Daoy (cell line): ENCODE measurements around the gene MMS19. TPM values are rescaled to one million over a fixed set of nuclear protein-coding genes. Genes with fewer than 3 reads are reported as not detected.
"Not testable (repeated sequence)": the region's sequence is repeated elsewhere in the genome, so short reads cannot be mapped to it uniquely, and the experiment has no call there.

Experiments
- DNase-seq: peaks from one replicate; pipeline ENCODE4 v3.0.0-alpha.2; 2015; ENCODE audit warnings: low read depth
- total RNA-seq: library from RNA; depleted of rRNA; stranded (reverse); fragments of >200 nt; shearing (Covaris generic); gene quantifications from 2 replicates; pipeline ENCODE4 v1.2.3, GENCODE V29; 2014

Gene MMS19
- total RNA-seq, 1 experiment from 2014 or later = 70.5 TPM

DNA sequence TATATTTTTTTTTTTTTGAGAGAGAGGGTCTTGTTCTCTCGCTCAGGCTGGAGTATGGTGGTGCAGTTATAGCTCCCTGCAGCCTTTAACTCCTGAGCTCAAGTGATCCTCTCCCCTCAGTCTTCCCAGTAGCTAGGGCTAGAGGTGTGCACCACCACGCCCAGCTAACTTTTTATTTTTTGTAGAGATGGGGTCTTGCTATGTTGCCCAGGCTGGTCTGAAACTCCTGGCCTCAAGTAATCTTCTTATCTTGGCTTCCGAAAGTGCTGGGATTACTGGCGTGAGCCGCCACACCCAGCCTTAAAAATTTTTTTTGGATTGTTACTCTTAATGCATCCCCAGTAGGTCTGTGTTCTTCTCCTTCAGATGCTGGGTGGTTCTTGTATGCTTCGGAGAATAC is 4.7 kb upstream of the MMS19 start:
- DNase-seq = no peak

DNA sequence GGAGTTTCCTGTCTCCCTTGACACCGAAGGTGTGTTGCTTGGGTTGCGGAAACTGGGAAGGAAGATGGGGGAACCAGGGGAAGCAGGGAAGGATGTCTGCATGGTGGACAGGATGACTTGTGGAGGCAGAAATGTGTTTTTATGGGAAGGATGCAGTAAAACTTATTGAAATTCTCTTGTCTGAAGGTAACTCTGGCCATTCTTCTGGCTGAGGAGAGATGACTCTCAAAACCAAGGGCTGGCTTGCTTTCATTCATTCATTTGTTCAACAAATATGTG is 2.0 kb upstream of the MMS19 start:
- DNase-seq = no peak

DNA sequence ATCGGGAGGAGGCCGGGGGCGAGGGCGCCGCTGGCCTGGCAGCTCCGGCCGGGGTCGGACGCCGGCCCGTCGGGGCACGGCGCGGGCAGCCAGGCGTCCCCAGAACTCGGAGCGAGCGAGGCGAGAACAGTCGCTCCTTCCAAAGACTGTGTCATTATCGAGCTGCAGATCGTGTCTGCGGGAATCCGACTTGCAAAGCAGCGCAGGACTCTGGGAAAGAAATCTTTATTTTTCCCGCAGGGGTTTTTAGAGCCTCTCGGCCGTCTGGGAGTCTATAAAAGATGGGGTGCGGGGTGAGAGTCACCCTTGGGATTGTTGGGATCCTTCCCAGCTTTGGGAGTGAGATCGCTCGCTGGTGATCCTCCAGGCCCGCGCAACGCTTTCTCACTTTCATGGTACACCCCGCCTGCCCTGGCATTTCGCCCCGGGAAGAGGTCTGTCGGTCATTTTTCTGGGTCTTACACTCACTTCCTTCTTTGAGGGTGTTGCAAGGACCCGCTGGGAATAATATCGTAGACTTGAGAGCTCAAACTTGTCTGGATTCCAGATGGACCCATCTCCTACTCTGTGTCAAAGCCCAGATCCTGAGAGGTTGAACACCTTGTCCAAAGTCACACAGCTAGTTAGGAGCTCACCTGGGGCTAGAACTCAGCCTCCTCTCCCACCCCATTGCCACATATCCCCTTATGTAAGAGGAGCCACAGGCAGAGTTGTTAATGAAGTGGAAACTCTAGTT is 1.5 kb upstream of the MMS19 start:
- DNase-seq = peak; percentile 41

DNA sequence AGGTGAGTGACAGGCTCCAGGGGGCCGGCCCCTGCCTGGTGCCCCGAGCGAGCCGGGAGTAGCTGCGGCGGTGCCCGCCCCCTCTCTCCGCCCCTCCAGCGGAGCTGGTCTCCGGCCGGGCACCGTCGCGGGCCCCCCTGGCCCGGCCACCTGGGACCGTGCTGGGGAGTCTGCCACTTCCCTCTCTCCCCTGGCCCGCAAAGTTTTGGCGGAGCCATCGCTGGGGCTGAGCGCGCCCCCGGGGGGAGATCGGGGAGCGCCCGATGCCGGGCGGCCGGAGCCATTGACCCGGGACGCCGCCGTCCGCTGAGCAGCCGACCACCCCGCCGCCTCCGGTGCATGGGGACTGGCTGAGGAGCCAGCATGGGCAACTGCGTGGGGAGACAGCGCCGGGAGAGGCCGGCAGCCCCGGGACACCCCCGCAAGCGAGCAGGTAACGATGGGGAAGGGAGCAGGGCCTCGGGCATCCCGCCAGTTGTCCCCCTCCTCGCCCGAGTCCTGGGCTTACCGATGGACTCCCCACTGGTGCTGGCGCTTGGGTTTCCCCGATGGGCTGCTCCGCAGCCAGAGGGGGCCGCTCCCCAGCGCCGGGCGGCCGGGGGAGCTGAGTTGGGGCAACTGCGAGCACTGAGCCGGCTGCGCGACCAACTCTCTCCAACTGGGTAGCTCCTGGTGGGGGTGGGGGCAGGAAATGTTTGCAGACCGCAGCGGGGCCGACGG is 779 bp upstream of the MMS19 start, which contains the start of gene UBTD1:
Gene UBTD1, plus strand, starts transcription at position 84 of the 720 bp plus-strand sequence. Its CDS starts 280 bp downstream, at position 364.
- peak; percentile 57 for DNase-seq

DNA sequence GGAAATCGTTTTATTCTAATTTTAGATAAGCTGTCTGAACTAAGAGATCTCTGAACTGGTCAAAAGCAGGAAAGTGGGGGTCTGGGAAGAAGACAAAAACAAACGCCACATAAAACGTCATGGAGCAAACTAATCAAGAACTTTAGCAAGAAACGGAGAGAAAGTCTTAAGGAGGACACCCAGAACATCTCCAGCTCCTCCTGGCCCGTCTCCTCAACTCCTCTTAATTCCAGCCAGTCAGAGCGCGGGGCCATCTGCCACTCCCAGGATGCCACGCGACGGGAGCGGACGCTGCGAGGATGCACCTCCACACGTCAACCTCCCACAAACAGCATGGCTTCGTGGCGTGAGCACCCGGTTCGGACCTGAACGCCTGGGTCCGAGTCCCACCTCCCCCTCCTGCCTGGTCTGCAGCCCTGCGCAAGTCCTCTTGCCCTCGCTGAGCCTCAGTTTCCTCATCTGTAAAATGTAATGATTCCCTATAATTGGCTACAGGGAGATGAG is 598 bp downstream of the MMS19 start:
- peak; percentile 80 for DNase-seq

DNA sequence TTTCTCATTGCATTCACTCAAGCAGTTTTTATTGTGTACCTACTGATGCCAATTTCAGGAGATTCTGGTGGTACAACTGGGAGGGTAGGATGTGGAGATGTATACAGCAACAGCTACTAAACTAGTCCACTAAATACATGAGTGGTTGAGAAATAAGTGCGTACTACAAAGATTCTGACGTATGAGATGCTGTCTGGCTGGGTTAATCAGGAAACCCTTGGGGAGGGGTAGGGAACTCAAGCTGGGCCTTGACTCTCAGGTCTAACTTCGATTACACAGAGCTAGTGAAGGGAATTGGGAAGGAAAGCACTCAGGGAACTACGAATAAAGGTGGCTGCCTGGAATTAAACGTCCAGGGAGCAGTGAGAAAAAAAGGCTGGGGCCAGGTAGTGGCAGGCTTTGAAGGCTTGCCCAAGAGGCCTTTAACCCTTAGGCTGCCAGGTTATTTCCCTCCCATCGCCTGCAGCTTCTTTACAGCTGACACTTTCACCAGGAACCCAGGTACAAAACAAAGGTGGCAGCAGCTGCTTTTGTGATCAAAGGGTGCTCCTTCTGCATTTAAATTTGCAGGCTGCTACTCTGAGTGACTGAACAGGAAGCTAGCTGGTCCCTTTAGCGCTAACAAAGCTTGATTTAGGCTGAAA is 3.2 kb downstream of the MMS19 start:
- DNase-seq = no peak

DNA sequence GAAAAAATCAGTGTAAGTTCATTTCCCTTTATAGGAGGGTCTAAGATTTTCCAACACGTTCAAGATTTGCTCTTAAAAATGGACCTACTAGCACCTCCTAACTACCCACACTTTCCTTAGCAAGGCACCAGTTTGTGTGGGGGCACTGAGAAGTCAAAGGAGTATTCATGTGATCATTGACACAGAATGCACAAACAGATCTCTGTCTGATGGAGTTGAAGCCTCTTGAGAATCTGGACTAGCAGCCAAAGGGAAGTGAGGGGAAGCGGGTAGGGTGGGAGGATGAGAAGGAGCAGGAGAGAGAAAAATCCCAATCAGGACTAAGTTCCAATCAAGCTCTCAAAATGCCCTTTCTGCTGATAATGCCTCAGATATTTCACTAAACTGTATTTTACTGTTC is 4.1 kb downstream of the MMS19 start:
- no peak for DNase-seq

DNA sequence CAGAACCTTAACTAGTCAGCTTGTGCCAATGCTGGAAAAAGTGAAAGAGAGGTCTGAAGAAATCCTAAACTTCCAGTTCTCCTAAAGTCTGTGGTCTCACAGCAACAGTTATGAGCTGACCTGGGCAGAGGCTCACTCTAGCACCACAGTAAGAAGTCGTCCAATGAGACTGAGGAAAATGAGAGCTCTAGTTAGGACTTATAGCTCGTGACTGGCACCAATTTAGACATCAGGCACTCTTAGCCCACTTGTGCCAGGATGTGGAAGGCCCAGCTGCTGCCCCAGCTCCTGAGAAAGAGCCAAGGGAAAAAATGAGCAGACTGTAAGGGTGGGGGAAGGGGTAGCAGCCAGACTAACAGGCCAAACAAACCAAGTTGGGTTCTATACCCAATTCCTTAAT is 7.6 kb downstream of the MMS19 start:
- DNase-seq = no peak

DNA sequence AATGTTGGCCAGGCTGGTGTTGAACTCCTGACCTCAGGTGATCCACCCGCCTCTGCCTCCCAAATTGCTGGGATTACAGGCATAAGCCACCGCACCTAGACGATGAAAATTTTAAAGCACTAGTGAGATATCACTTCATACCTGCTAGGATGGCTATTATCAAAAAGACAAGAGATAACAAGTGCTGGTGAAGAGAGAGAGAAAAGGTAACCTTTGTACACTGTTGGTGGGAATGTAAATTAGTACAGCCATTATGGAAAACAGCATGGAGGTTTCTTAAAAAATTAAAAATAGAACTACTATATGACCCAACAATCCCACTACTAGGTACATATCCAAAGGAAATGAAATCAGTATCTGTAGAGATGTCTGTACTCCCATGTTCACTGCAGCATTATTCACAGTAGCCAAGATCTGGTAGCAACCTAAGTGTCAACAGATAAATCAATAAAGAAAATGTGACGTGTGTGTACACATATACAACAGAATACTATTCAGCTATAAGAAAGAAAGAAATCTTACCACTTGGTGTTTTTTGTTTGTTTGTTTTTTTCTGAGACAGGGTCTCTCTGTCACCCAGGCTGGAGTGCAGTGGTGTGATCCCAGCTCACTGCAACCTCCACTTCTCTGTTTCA is 12.5 kb downstream of the MMS19 start:
- DNase-seq = no peak

DNA sequence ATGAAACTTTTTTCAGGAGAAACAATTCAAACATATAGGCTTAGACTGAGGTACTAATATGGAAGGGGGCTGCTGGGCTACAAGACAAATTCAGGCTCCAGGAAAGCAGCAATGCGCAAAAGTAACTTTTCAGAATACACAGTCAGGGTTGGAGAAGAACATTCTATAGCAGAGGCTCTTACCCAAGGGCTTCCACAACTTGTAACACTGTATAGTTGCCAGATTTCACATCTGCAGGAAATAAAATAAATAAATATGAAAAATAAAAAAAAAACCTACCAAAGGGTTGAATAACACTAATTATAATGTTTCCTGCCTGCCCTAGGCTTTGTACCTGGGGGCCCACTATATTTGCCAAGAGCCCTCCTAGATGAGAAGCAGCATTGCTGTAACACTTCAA is 14.3 kb downstream of the MMS19 start:
- DNase-seq = no peak

DNA sequence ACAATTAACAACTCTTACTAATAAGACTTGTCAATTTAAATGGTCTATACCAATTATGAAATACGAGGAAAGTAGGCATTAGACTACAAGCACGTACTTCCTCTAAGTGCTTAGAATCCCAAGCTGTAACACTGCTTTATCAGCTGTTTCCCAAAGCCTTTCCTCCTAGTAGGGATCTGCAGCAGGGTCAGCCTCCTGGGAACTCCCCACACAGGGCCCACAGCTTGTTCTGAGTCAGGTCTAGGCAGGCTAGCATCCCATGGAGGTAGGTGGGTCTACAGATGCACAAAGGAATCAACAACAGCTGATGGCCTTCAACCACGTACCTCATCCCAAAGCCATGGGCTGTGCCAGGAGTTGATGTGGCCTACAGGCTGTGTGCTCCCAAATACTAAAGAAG is 14.7 kb downstream of the MMS19 start:
- no peak for DNase-seq

DNA sequence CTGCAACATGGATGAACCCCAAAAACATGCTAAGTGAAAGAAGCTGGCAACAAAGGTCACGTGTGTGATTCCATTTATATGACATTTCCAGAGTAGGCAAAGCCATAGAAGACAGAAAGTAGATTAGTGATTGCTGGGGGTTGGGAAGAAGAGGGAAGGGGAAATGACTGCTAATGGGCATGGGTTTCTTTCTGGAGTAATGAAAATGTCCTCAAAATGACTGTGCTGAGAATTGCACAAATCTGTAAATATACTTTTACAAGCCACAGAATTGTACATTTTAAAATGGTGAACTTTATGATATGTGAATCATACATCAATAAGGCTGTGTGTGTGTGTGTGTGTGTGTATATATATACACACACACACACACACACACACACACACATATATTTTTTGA is 15.8 kb downstream of the MMS19 start:
- DNase-seq = no peak

DNA sequence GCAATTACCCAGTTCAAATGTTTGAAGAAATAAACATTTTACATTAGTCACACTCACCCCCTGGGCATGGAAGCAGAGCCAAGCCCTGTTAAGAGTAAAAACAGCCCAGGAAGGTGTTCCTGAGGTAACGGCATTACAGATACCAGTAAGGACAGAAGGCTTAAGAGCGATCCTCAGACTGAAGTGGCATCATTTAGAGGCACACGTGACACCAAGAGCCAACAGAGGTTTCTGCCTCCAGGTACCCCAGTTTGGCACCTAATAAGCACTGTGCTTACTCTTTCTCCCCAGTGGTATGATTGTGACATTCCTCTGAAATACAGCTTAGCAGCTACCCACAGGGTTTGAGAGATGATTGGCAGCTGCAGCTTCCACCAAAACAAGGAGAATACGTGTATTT is 17.2 kb downstream of the MMS19 start:
- peak; percentile 11 for DNase-seq

DNA sequence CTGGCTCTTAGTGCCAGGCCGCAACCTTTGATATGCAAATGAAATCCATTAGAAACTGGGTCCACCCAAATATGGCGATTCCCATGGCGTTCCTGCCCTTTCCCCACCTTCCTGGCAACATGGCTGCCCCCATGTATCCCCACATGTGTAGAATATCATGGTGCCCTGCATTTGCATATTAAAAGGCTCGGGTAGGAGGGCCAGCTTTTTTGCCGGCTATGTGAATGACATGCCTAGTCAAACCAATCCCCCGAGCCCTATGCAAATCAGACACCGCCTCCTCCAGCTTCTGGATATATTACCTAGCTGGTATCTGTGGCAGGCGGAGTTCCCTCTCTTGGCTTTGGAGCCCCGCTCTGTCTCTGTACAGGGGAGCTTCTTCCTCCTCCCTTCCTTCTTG is 18.3 kb downstream of the MMS19 start:
- peak; percentile 10 for DNase-seq

DNA sequence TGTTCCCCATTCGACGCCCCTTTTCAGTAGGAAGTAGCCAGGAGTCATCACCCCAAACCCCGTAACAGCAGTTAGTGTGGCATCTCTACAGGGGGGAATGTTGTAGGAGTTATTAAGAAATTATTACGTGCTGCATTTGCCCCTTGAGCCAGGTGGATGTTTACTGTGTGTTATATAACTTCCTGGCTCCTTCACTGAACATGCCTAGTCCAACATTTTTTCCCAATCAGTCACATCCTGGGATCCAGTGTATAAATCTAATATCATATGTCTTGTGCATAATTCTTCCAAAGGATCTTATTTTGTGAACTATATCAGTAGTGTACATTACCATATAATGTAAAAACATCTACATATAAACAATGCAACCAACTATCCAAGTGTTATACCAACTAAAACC is 18.8 kb downstream of the MMS19 start:
- DNase-seq = not testable (repeated sequence)

DNA sequence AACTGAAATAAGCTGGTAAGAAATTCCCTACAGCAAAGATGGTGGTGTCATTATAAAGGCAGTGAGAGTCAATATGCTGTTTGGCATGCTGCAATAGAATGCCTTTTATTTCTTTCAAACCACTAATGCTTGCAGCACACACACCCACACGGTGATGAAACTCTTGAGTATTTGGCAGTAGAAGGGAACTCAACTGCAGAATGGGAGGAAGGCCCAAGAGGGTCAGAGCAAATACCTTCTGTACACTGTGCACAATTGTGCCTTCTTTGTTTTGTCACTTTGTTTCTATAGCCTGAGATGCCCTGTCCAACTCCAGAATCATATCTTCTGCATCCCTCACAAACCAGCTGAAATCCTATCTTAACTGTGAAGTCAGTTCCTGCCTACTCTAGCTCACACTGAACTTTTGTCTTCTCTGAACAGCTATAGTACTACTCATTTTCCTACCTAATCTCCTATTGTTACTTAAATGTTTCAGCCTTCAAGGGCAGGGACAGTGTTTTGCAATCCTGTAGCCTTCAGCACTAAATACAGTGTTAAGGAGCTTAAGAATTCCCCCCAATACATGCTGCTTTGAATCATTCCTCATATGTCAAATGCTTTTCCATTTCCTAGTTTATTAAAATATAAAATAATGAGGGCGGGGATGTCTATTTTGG is 22.2 kb downstream of the MMS19 start:
- DNase-seq = no peak

DNA sequence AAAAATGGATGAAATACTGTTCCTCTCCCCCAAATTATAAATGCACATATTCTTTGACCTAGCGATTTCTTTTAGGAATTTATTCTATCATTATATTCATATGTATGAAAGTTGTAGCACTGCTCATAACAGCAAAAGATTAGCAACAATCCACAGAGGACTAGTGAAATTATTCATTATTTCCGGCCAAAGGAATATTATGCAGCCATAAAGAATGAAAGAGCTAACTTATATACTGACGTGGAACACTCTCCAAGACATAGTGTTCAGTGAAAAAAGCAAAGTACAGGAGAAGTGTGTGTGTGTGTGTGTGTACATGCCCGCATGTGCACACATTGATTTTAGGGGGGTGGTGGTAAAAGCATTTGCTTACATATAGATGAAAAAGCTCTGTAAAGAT is 23.3 kb downstream of the MMS19 start:
- DNase-seq = no peak

DNA sequence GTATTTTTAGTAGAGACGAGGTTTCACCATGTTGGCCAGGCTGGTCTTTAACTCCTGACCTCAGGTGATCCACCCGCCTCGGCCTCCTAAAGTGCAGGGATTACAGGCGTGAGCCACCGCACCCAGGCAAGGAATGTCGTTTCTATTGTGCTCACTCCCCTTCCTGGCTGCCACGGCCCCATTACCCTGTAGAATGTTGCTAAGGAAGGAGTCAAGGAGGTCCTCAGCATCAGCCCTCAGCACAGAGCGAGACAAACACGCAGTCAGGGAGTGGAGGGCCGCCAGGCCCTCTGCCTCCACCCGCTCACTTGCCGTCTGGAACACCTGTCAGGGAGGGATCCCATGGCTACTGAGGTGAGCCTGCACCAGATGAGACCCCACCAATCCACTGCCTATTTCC is 29.4 kb downstream of the MMS19 start:
- not testable (repeated sequence) for DNase-seq

DNA sequence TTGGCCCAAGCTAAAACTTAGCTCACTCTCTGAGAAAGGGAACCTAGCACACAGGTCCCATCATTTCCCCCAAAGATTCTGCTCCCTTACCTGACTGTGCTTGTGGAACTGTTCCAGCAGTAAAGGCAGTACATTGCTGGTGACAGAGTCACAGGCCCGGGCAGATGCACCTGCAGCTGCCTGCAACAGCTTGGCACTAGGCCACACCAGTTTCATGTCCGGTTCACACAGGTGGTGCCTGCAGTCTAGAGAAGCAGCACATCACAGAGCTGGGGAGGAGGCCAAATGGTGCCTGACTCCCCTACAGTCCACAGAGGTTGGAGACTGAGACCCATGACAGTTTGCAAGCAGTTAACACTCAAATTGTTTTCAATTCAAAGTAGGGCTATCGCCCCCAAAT is 30.1 kb downstream of the MMS19 start:
- DNase-seq = no peak

DNA sequence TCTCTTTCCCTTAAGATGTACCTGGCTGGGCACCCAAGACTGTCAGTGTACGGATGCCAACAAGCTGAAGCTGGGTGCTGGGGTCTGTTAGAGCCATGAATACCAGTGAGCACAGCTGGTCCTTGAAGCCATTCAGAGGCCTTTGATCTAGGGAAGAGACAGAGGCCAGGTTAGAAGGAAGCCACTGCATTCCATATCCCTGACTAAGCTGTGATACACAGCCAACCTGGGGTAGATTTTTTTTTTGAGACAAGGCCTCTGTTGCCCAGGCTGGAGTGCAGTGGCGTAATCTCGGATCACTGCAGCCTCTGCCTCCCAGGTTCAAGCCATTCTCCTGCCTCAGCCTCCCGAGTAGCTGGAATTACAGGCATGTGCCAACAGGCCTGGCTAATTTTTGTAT is 31.5 kb downstream of the MMS19 start:
- DNase-seq = peak; percentile 14

DNA sequence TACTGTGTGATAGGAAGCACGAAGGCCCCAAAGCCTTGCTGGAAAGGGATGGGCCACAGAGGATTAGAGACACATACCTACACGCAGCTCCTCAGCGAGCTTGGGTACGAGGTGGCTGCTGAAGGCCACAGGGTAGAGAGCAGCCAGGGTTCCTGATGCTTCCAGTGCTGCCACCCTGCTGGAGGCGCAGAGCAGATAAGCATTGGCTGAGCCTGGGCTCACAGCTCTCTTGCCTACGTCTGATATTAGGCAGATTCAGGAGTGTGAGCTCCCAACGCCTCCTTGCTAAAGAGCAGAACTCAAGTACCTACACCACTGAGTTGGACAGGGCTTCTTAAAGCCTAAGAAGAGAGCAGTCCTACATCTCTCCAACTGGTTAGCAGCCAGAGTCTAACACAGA is 32.2 kb downstream of the MMS19 start:
- DNase-seq = no peak

DNA sequence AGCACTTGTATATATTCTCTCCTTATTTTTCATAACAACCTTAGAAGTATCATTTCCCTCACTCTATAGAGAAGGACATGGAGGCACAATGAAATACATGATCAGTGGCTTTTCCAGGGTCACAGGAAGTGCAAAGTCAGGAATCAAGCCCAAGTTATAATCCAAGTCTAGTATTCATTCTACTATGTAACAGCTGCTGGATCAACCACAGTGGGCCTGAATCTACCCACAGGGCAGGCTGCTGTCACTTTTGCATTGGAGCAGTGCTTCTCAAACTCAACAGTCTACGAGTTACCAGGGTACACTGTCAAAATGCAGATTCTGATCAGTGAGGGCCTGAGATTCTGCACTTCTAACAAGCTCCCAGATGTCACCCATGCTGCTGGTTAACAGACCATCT is 34.0 kb downstream of the MMS19 start:
- DNase-seq = no peak
